DOHH2 (cell line): ENCODE measurements around the gene RP9.

ENCODE experiments used
- H3F3A ChIP-seq: fragments of 200-600 bp; sonication (generic), shearing (Covaris generic); 2 replicates; pipeline ENCODE4 v1.6.0; 2016; ENCODE audit warnings: antibody characterized with exemption, mild to moderate bottlenecking; ENCODE audit not compliant: control insufficient read depth, insufficient read depth
- H3K27ac ChIP-seq: fragments of 200-600 bp; sonication (generic); 2 replicates; pipeline ENCODE4 v1.5.1; 2014; ENCODE audit warnings: low read depth, mild to moderate bottlenecking, low read length, moderate library complexity
- H3K27me3 ChIP-seq: fragments of 200-600 bp; sonication (generic); 2 replicates; pipeline ENCODE4 v1.6.1; 2014; ENCODE audit warnings: mild to moderate bottlenecking, low read length, mixed read lengths; ENCODE audit not compliant: control insufficient read depth
- H3K36me3 ChIP-seq: fragments of 200-600 bp; sonication (generic); 2 replicates; pipeline ENCODE4 v1.6.1; 2014; ENCODE audit warnings: mild to moderate bottlenecking, low read length, moderate library complexity, mixed read lengths; ENCODE audit not compliant: control insufficient read depth
- H3K4me1 ChIP-seq: fragments of 200-600 bp; sonication (generic); 2 replicates; pipeline ENCODE4 v1.6.1; 2014; ENCODE audit warnings: mild to moderate bottlenecking, low read length, mixed read lengths; ENCODE audit not compliant: control insufficient read depth
- H3K4me2 ChIP-seq: fragments of 200-600 bp; sonication (generic); 2 replicates; pipeline ENCODE4 v1.6.0; 2014; ENCODE audit warnings: mild to moderate bottlenecking, low read length, moderate library complexity
- H3K4me3 ChIP-seq: fragments of 200-600 bp; sonication (generic); 2 replicates; pipeline ENCODE4 v1.5.1; 2014; ENCODE audit warnings: mild to moderate bottlenecking, low read length, mixed read lengths
- H3K79me2 ChIP-seq: fragments of 200-600 bp; sonication (generic); 2 replicates; pipeline ENCODE4 v1.6.1; 2014; ENCODE audit warnings: mild to moderate bottlenecking, low read length, mixed read lengths; ENCODE audit not compliant: control insufficient read depth
- H3K9me2 ChIP-seq: fragments of 200-600 bp; sonication (generic); replicated peaks from 2 replicates; pipeline ENCODE4 v1.6.1; 2014; ENCODE audit warnings: mild to moderate bottlenecking, low read length, mixed read lengths; ENCODE audit not compliant: control insufficient read depth
- H3K9me3 ChIP-seq: fragments of 200-600 bp; sonication (generic); 2 replicates; pipeline ENCODE4 v1.6.1; 2014; ENCODE audit warnings: antibody characterized with exemption, low read length, mixed read lengths; ENCODE audit not compliant: control insufficient read depth, insufficient read depth
- H4K20me1 ChIP-seq: fragments of 200-600 bp; sonication (generic); 2 replicates; pipeline ENCODE4 v1.6.0; 2014; ENCODE audit warnings: low read depth, mild to moderate bottlenecking, antibody characterized with exemption, low read length, moderate library complexity; ENCODE audit not compliant: control insufficient read depth, insufficient read depth
- CTCF ChIP-seq: fragments of 200-600 bp; sonication (generic); IDR thresholded peaks from one replicate; pipeline ENCODE4 v1.5.1; 2014; ENCODE audit warnings: antibody characterized with exemption, mild to moderate bottlenecking, low read depth, low read length; ENCODE audit not compliant: poor library complexity, severe bottlenecking
- EZH2phosphoT487 ChIP-seq: fragments of 200-600 bp; sonication (generic); IDR thresholded peaks from 2 replicates; pipeline ENCODE4 v1.6.1; 2017; ENCODE audit warnings: borderline replicate concordance, mild to moderate bottlenecking, antibody characterized with exemption, low read length, moderate library complexity, mixed read lengths

Gene RP9

GRCh38 chr7:33048704-33049103 lies 60.5 kb downstream of the RP9 start:
- Histone ChIP-seq H4K20me1 (peaks cover 48% of the 10 kb centered on the region), H3K36me3 (peaks cover 13% of the 10 kb centered on the region), H3K4me3 (no peak overlapping the region), H3K9me2 (no peaks in the 10 kb centered on the region), H3F3A (peaks cover 22% of the 10 kb centered on the region), H3K27me3 (no peaks in the 10 kb centered on the region), H3K27ac (no peak overlapping the region), H3K79me2 (peaks cover 97% of the 10 kb centered on the region), H3K9me3 (no peaks in the 10 kb centered on the region), H3K4me1 (peaks cover 92% of the 10 kb centered on the region), H3K4me2 (no peak overlapping the region)
- TF ChIP-seq CTCF (no peak), EZH2phosphoT487 (no peak)

GRCh38 chr7:33048257-33048656 lies 60.9 kb downstream of the RP9 start:
- Histone ChIP-seq H4K20me1 (peaks cover 51% of the 10 kb centered on the region), H3K79me2 (peaks cover 97% of the 10 kb centered on the region), H3K9me2 (no peaks in the 10 kb centered on the region), H3K27me3 (no peaks in the 10 kb centered on the region), H3K36me3 (peaks cover 13% of the 10 kb centered on the region; the same call in 1 of the 2 replicates), H3K4me1 (peaks cover 92% of the 10 kb centered on the region), H3F3A (peaks cover 24% of the 10 kb centered on the region), H3K9me3 (no peaks in the 10 kb centered on the region), H3K4me2 (peak overlapping the region; percentile 7; the same call in 1 of the 2 replicates), H3K27ac (no peak overlapping the region), H3K4me3 (no peak overlapping the region)
- TF ChIP-seq CTCF (no peak), EZH2phosphoT487 (no peak)

GRCh38 chr7:33044986-33045385 lies 64.2 kb downstream of the RP9 start:
- Histone ChIP-seq H3K27ac (no peak overlapping the region), H3K4me2 (peak overlapping the region; percentile 45)
- no peak for TF ChIP-seq CTCF
- no peak for TF ChIP-seq EZH2phosphoT487

More at GRCh38 chr7:33044986-33045385, 64.2 kb downstream of the RP9 start:
- Histone ChIP-seq H3K4me3 (peak overlapping the region; percentile 14; the same call in 1 of the 2 replicates), H3F3A (peaks cover 39% of the 10 kb centered on the region), H3K27me3 (no peaks in the 10 kb centered on the region), H4K20me1 (peaks cover 39% of the 10 kb centered on the region), H3K9me3 (no peaks in the 10 kb centered on the region), H3K9me2 (no peaks in the 10 kb centered on the region), H3K4me1 (peaks cover 94% of the 10 kb centered on the region), H3K36me3 (peaks cover 8% of the 10 kb centered on the region; the same call in 1 of the 2 replicates), H3K79me2 (peaks cover 99% of the 10 kb centered on the region)
